PC-3 (cell line): ENCODE results near the gene LMBR1L.

ENCODE experiments used
- CTCF ChIP-seq: fragments of 300-600 bp; sonication (generic); conservative IDR thresholded peaks from 2 replicates; pipeline ENCODE4 v1.5.1; 2017; ENCODE audit warnings: antibody characterized with exemption, low read depth, mild to moderate bottlenecking, low read length
- EZH2phosphoT487 ChIP-seq: fragments of 300-600 bp; sonication (generic); IDR thresholded peaks from 2 replicates; pipeline ENCODE4 v1.6.1; 2018; ENCODE audit warnings: mild to moderate bottlenecking, antibody characterized with exemption, low read length, borderline replicate concordance

- TF ChIP-seq CTCF = no peak
- no peak for TF ChIP-seq EZH2phosphoT487
Observed at GRCh38 chr12:49054096-49054495, 56.6 kb downstream of the LMBR1L start.
